HepG2 (cell line): Measurements from ENCODE around the gene AMPD2. TPM values are rescaled to one million over a fixed set of nuclear protein-coding genes. Genes with fewer than 3 reads are reported as not detected.

ENCODE experiments used
- CBFB ChIP-seq: sonication (generic); formaldehyde crosslinking; IDR thresholded peaks from 2 replicates; pipeline ENCODE4 v1.4.0; 2020; ENCODE audit warnings: missing genetic modification reagents
- FOXK1 ChIP-seq: sonication (generic); formaldehyde crosslinking; IDR thresholded peaks from 2 replicates; pipeline ENCODE4 v1.4.0; 2020; ENCODE audit warnings: low read depth, missing genetic modification reagents, borderline replicate concordance
- HNF1A ChIP-seq, 2 experiments: sonication (generic) in 1 of 2; formaldehyde crosslinking in 1 of 2; IDR thresholded peaks; 2 replicates each; pipeline versions ENCODE4 v1.4.0 to v1.6.1; 2016 to 2020; ENCODE audit warnings: borderline replicate concordance in 1 of 2, low read depth in 1 of 2, mild to moderate bottlenecking in 1 of 2, missing genetic modification reagents in 1 of 2
- MATR3 ChIP-seq: sonication (generic); formaldehyde crosslinking; IDR thresholded peaks from 2 replicates; pipeline ENCODE4 v1.4.0; 2020; ENCODE audit warnings: missing genetic modification reagents
- NFYB ChIP-seq: sonication (generic); formaldehyde crosslinking; IDR thresholded peaks from 2 replicates; pipeline ENCODE4 v1.4.0; 2020; ENCODE audit warnings: missing genetic modification reagents
- SKIL ChIP-seq: sonication (generic); formaldehyde crosslinking; IDR thresholded peaks from 2 replicates; pipeline ENCODE4 v1.8.0; 2022; ENCODE audit warnings: missing genetic modification reagents, mild to moderate bottlenecking, moderate library complexity, borderline replicate concordance
- TCF7 ChIP-seq: sonication (generic); IDR thresholded peaks from 2 replicates; pipeline ENCODE4 v1.6.1; 2016; ENCODE audit warnings: antibody characterized with exemption, low read depth
- USF2 ChIP-seq, 2 experiments: sonication (generic) in 1 of 2; formaldehyde crosslinking in 1 of 2; IDR thresholded peaks; 2 replicates each; pipeline versions ENCODE4 v1.5.1 to v1.6.1; 2011 to 2020; ENCODE audit warnings: borderline replicate concordance in 1 of 2, low read depth in 1 of 2, low read length in 1 of 2, mild to moderate bottlenecking in 1 of 2, missing genetic modification reagents in 1 of 2, moderate library complexity in 1 of 2
- ZBED4 ChIP-seq: sonication (generic); formaldehyde crosslinking; IDR thresholded peaks from 2 replicates; pipeline ENCODE4 v1.4.0; 2020; ENCODE audit warnings: missing genetic modification reagents, borderline replicate concordance
- ZFX ChIP-seq: sonication (generic); formaldehyde crosslinking; IDR thresholded peaks from 2 replicates; pipeline ENCODE4 v1.4.0; 2020; ENCODE audit warnings: mild to moderate bottlenecking, low read depth, missing genetic modification reagents, moderate library complexity
- ZNF501 ChIP-seq: sonication (generic); formaldehyde crosslinking; IDR thresholded peaks from 2 replicates; pipeline ENCODE4 v1.5.1; 2020; ENCODE audit warnings: mild to moderate bottlenecking, moderate library complexity, missing genetic modification reagents
- polyA plus RNA-seq, 8 experiments: library from polyadenylated mRNA; depleted of rRNA in 3 of 8; stranded (reverse) in 7 of 8; unstranded in 1 of 8; fragments of >200 nt; fragmentation: Illumina TruSeq in 4 of 8; extraction: Trizol in 4 of 8; gene quantifications; 2 replicates each; pipeline versions ENCODE4 v1.2.1 to v1.2.3, GENCODE V29; 2011 to 2016; ENCODE audit warnings: low read depth in 4 of 8, missing spikeins in 1 of 8, mixed read lengths in 1 of 8; ENCODE audit not compliant: insufficient read depth in 1 of 8
- total RNA-seq, 5 experiments: library from RNA; depleted of rRNA; stranded (reverse); fragments of >200 nt; fragmentation: Illumina TruSeq; extraction: Trizol; gene quantifications; 2 replicates each; pipeline ENCODE4 v1.2.3, GENCODE V29; 2016; ENCODE audit warnings: low read depth in 1 of 5

Gene AMPD2
- total and polyA plus RNA-seq, 2 of the 13 experiments (the other 11 are each of a cell fraction or from before 2014, with no cell fraction given) = 62.3 to 82.0 TPM

- TF ChIP-seq USF2 (IDR thresholded peaks at IDR 0.05; ENCODE audit: low read depth, low read length) = no peak
- no peak; the same call in 1 of the 2 replicates for TF ChIP-seq USF2 (CRISPR knock-in tag; IDR thresholded peaks at IDR 0.05; ENCODE audit: borderline replicate concordance)
- peak; percentile 92 for TF ChIP-seq ZFX (CRISPR knock-in tag)
- TF ChIP-seq ZBED4 (CRISPR knock-in tag) = peak; percentile 76; the same call in 1 of the 2 replicates
- TF ChIP-seq ZNF501 (CRISPR knock-in tag) = peak; percentile 74; the same call in 1 of the 2 replicates
- TF ChIP-seq MATR3 = no peak
- TF ChIP-seq CBFB (CRISPR knock-in tag) = peak; percentile 26; the same call in 1 of the 2 replicates
- TF ChIP-seq FOXK1 (CRISPR knock-in tag) = 0 out of 2 replicates have a peak, but pooled peaks have one; percentile 34
- no peak for TF ChIP-seq SKIL (CRISPR knock-in tag)
- no peak for TF ChIP-seq HNF1A (IDR thresholded peaks at IDR 0.05; ENCODE audit: low read depth)
- peak; percentile 61; the same call in 1 of the 2 replicates for TF ChIP-seq HNF1A (CRISPR knock-in tag; IDR thresholded peaks at IDR 0.05; ENCODE audit: borderline replicate concordance)
- TF ChIP-seq NFYB (CRISPR knock-in tag) = peak; percentile 32; the same call in 1 of the 2 replicates
- no peak for TF ChIP-seq TCF7
These were observed 36.2 kb downstream of the AMPD2 start, which contains the start of gene GSTM4 (continued) for GRCh38 chr1:109655615-109656519.
